Measurements from ENCODE around the gene TGOLN2.
"Not testable (repeated sequence)": the region's sequence is repeated elsewhere in the genome, so short reads cannot be mapped to it uniquely, and the experiment has no call there.

Gene TGOLN2

GRCh38 chr2:85327822-85328617, at the start of gene TGOLN2:
Gene TGOLN2, minus strand, starts transcription at chr2:85327989. Its CDS starts 27 bp downstream, at chr2:85327962.
- DNase-seq: peak; percentile 76

DNA sequence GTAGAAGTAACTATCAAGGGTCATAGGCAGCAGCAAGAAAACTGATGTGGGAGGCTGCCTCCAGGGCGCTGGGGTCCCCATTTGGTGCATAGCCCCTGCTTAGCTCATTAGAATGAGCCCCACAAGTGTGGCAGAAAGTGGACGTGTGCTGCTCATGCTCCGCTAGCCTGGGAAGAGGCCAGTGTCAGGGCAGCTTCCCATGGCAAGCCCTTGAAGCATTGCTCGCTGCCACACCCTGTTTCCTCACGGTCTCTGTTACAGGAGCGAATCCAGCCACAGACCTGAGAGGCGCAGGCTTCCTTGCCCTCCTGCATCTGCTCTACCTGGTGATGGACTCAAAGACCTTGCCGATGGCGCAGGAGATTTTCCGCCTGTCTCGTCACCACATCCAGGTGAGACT, 49.3 kb upstream of the TGOLN2 start:
- no peak for DNase-seq

- no peak for DNase-seq
Measured at GRCh38 chr2:85376291-85377065, 48.7 kb upstream of the TGOLN2 start.

GRCh38 chr2:85371045-85371444, 43.3 kb upstream of the TGOLN2 start:
- no peak for DNase-seq

DNA sequence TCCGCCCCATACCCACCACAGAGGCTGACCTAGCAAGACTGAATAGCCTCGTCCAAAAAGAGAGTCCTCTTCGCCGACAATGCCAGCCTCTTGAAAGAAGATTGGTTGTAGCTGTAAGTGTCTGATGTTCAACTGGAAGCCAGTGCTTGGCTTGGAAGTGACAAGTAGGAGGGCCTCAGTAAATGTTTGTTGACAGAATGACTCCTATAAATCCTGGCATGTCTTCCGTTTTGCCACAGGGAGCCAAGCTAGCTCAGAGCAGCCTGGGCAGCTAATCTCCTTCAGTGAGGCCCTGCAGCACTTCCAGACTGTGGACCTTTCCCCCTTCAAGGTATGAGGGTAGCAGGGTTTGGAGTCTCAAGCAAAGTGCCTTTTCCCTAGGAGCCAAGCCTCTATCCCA, 41.7 kb upstream of the TGOLN2 start:
- DNase-seq: no peak

DNA sequence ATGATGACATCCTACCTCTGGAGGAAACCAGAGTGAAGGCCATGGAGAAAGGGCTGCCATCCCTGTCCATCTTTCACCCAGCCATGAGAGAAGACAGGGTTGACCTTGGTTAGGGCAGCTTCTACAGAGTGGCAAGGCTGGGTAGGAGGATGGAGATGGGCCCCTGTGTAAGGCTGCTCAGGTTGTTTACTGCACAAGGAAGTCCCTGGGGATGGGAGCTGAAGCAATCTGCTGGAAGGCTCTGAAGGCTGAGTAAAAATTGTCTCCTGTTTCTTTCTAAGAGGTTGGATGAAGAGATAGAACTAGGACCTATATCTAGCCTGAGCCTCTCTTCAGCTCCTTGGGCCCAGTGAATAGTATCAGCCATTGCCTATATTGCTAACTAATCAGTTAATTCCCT, 41.1 kb upstream of the TGOLN2 start:
- no peak for DNase-seq

DNA sequence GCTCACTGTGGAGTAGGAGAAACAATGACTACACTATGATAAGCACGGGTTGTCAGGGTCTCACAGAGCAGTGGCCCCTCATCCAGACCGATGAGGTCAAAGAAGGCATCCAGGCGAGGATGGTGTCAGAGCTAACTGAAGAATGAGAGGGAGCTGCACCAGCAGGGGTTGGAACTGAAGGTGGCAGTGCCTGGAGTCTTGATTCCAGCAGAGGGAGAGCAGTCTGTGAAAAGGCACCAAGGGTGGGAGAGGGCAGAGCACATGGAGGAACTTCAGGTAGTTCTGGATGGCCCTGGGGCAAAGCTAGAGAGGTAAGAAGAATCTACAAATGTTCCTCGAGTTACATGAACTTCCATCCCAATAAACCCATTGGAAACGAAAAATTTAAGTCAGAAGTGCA, 39.4 kb upstream of the TGOLN2 start:
- DNase-seq: no peak

DNA sequence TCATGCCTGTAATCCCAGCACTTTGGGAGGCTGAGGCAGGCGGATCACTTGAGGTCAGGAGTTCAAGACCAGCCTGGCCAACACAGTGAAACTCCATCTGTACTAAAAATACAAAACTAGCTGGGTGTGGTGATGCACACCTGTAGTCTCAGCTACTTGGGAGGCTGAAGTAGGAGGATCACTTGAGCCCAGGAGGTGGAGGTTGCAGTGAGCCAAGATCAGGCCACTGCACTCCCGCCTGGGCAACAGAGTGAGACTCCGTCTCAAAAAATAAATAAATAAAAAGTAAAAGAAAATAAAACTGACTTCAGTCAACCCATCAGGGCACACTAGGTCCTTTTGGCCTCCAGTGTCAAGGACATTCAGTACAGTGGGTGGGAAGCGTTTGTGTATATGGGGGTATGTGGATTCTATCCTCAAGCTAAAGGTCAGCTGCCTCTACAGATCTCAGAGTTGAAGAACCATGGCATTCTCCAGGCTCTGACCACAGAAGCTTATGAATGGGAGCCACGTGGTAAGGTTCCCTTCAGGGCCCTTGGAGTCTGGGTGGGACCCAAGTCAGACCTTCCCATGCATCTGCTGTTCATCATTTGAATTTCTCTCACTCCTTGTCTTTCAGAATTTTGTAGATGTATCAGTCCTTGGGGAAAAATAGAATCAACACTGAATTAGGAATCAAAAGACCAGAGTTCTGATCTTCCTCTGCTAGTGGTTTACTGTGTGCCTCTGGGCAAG, 35.0 kb upstream of the TGOLN2 start:
- DNase-seq: not testable (repeated sequence)

- no peak for DNase-seq
Measured at GRCh38 chr2:85357736-85358135, 29.9 kb upstream of the TGOLN2 start.

- DNase-seq: no peak
Measured at GRCh38 chr2:85356186-85356585, 28.4 kb upstream of the TGOLN2 start.

- no peak for DNase-seq
Measured at GRCh38 chr2:85355521-85355920, 27.7 kb upstream of the TGOLN2 start.

- DNase-seq: no peak
Measured at GRCh38 chr2:85355073-85355410, 27.3 kb upstream of the TGOLN2 start.

GRCh38 chr2:85354286-85355072, 26.7 kb upstream of the TGOLN2 start, which contains the start of the genes ELMOD3 and RETSAT:
Gene ELMOD3, plus strand, starts transcription at chr2:85354769. Its CDS starts 2,430 bp downstream, at chr2:85357199.
Gene RETSAT, minus strand, starts transcription at chr2:85354528. Its CDS starts 21 bp downstream, at chr2:85354507.
- DNase-seq: peak; percentile 70

DNA sequence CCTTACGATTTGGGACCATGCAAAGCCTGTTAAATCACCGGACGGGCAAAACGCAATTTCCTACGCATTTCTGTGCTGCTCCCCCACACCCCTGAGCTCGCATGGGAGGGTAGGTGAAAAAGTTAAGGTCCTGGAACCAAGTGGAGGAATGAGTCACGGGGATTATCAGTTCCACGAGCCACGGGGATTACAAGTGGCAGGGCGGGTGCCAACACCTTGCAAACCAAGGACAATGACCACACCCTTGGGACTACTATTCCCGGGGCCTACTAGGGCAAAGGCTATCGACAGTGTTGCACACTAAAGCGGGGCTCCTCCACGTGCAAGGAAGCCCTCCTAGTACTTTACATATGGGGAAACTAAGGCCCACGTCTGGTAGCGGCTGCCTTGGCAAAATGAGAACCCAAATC, 26.1 kb upstream of the TGOLN2 start:
- DNase-seq: no peak

DNA sequence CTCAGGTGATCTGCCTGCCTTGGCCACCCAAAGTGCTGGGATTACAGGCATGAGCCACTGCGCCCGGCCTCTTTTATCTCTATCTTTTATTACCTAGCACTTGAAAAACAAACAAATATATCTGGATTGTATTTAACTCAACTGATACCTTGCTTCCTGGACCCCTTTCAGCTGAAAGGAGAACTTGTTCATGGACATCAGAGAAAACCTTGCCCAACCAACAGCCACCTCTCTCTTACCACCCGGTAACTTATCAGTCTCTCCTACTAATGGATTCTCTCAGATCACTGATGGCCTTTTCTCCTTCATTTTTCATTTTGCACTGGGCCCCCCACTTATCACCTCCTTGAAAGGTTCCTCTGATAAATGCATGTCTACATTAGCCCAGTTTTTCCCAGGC, 19.8 kb upstream of the TGOLN2 start:
- DNase-seq: no peak

- DNase-seq: no peak
Measured at GRCh38 chr2:85344356-85344954, 16.7 kb upstream of the TGOLN2 start.

DNA sequence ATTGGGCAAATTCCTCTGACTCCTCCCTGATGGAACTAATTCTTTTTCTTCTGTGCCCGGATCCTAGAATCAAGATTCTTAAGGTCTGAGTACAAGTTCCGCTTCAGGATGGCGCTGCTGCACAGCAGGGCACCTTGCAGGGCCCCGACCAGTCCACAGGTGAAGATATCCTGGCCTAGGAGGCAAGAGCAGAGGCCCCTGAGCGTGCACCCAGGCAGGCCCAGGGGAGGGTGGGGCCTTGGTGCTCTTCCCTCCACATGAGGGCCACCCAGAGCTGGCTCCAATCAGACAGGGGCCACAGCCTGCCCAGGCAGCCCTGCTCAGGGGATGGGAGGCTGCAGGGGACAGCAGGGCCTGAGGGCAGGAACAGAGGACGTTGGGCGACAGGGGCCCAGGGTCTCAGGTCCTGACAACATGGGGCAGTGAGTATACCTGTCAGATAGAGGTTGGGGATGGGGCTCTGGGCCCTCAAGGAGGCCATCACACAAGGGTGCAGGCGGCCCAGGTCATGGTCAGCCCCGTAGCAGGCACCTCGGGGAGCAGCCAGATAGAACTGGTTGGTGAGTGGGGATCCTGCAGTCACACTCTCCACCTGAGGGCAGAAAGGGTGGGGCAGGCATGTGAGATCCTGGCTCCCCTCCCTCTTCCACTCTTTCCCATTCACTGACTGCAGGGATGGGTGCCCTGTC, 15.6 kb upstream of the TGOLN2 start:
- DNase-seq: not testable (repeated sequence)

GRCh38 chr2:85342156-85342555, 14.4 kb upstream of the TGOLN2 start:
- no peak for DNase-seq

DNA sequence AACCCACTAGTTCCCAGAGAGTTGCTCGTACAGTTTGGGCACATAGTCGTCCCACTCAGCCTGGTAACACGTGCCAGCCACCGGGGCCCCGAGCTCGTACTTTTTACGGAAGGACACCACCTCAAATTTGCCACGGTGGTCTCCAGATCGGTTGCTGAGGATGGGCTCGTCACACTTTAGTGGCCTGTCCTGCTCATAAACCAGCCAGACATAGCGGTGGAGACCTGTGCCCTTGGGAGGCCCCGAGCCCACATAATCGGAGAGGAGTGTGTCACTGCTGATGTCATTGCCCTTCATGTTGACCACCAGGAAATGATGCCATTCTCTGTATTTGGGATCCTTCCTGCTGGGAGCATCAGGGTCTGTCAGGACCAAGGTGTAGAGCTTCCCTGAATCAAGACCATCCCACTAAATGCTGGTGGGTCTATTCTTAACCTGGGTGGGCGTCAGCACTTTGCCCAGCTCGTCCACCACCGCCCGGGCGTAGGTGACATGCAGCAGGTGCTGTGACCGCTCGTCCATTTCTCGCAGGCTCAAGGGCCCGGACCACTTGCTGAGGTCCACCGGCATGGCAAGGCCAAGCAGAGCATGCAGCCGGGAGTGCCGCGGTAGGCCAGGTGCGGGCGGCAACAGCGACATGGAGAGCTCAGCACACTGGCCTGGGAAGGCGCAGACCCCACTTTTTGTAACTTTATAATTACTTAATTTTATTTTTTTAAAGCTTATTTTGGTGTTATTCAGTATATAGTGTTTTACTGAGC, 13.7 kb upstream of the TGOLN2 start:
- DNase-seq: no peak

DNA sequence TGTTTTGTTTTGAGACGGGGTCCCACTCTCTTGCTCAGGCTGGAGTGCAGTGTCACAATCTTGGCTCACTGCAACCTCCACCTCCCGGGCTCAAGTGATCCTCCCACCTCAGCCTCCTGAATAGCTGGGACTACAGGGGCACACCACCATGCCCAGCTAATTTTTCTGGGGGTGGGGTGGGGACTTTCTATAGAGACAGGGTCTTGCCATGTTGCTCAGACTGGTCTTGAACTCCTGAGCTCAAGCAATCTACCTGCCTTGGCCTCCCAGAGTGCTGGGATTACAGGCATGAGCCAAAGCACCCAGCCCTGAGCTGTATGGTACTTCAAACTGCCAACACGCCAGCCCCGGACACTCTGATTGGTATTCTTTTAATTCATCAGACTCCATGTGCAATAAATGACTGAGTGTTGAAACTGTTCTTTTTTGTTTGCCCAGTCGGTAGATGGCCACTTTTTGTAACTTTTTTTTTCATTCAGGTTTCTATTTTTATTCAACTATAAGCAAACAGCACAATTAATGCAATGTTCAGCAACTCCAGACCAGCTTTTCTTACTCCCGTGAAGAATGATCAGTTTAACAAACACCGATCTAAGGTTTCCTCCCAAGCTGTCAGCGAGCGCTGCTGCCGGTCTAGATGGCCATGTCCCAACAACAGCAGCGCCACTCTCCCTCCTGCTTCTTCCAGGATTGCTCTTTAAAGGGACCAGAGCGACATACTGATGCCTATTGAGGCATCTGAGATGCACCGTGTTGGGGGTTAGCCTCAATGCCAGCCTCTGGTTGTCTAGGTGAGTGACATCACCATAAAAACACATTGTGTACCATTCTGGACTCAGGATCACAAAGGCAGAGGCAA, 12.5 kb upstream of the TGOLN2 start:
- no peak for DNase-seq
